ENCODE results near the gene GPR33. TPM values are rescaled to one million over a fixed set of nuclear protein-coding genes. Genes with fewer than 3 reads are reported as not detected.
A peak's percentile ranks its signal among the peaks of the same experiment; 100 is the strongest.
"Not testable (repeated sequence)": the region's sequence is repeated elsewhere in the genome, so short reads cannot be mapped to it uniquely, and the experiment has no call there.

The GPR33 gene
- total RNA-seq, 1 donor from 2014 or later: not detected

DNA sequence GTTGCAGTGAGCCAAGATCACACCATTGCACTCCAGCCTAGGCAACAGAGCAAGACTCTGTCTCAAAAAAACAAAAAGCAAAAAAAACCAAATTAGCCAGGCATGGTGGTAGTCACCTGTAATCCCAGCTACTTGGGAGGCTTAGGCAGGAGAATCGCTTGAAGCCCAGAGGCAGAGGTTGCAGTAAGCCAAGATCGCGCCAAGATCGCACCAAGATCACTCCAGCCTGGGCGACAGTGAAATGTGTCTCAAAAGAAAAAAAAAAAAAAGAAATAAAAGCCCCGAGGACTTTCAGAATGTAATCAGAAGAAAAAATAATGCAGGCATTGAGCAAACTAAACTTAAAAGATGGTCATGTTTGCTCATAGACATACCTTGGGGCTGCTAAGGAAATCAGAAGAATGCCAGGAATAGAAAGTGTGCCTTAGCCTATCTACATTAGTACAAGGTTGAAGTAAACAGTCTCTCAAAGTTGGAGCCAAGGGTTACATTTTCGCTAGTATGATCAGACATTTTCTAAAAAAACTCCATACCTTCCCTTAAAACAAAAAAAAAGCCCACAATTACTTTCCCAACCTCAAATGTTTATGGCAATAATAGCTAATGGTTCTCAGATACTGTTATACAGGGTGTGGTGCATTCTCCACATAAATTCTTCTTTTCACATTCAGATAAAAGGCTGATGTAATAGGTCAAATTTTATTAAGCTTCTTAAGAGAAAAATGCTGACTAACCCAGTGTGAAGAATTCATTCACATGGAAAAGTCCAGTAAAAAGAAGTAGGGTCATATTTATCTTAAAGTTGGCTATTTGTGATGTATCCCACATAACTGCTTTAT, 46.3 kb downstream of the GPR33 start:
- H3K4me3 ChIP-seq (ENCODE audit: low read length in 3 of 3): no peak overlapping the region
- peaks cover 0 to 4% (median 0%) of the 10 kb centered on the region in 3 donors for H3K36me3 ChIP-seq (ENCODE audit: control insufficient read depth in 3 of 3, insufficient read depth in 3 of 3, low read length in 3 of 3)
- no peaks in the 10 kb centered on the region for H3K9me3 ChIP-seq (ENCODE audit: control insufficient read depth in 3 of 3, low read length in 3 of 3)
- no peaks in the 10 kb centered on the region for H3K27me3 ChIP-seq (ENCODE audit: control insufficient read depth in 3 of 3, insufficient read depth in 3 of 3, low read length in 3 of 3)
- no peak overlapping the region for H3K9ac ChIP-seq (ENCODE audit: low read depth in 1 of 3, low read length in 3 of 3)
- H3K4me1 ChIP-seq (ENCODE audit: control insufficient read depth in 3 of 3, insufficient read depth in 3 of 3, low read length in 3 of 3): no peaks in the 10 kb centered on the region
- H3K27ac ChIP-seq (ENCODE audit: low read depth, low read length): no peak overlapping the region

- H3K9me3 ChIP-seq (ENCODE audit: control insufficient read depth in 3 of 3, low read length in 3 of 3): no peaks in the 10 kb centered on the region
- H3K4me3 ChIP-seq (ENCODE audit: low read length in 3 of 3): no peak overlapping the region
- H3K9ac ChIP-seq (ENCODE audit: low read depth in 1 of 3, low read length in 3 of 3): no peak overlapping the region
- peaks cover 0 to 3% (median 3%) of the 10 kb centered on the region in 3 donors for H3K4me1 ChIP-seq (ENCODE audit: control insufficient read depth in 3 of 3, insufficient read depth in 3 of 3, low read length in 3 of 3)
- H3K36me3 ChIP-seq (ENCODE audit: control insufficient read depth in 3 of 3, insufficient read depth in 3 of 3, low read length in 3 of 3): no peaks in the 10 kb centered on the region
- no peak overlapping the region for H3K27ac ChIP-seq (ENCODE audit: low read depth, low read length)
- H3K27me3 ChIP-seq (ENCODE audit: control insufficient read depth in 3 of 3, insufficient read depth in 3 of 3, low read length in 3 of 3): no peaks in the 10 kb centered on the region
Observed at GRCh38 chr14:31440280-31440679, 47.6 kb downstream of the GPR33 start.

DNA sequence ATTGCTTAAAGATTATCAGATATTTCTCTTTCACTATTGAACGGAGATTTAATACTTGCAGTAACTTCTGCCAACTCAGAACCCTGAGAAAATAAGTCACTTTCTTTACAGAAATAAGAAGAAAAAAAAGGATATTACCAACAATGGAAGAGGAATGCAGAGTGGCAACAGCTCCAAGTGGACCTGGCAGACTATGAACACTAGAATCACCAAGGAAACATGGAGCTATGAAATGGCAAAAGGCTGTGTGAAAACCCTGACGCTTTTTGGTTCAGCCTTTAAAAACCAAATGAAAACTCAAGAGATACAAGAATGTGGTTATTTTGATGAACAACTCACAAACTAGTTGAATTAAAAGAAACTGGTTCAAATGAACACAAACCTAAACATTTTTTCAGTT, 48.3 kb downstream of the GPR33 start:
- Histone ChIP-seq H3K4me3 (ENCODE audit: low read length in 3 of 3) (no peak overlapping the region), H3K9me3 (ENCODE audit: control insufficient read depth in 3 of 3, low read length in 3 of 3) (no peaks in the 10 kb centered on the region), H3K4me1 (ENCODE audit: control insufficient read depth in 3 of 3, insufficient read depth in 3 of 3, low read length in 3 of 3) (peaks cover 0 to 3% (median 3%) of the 10 kb centered on the region in 3 donors), H3K27me3 (ENCODE audit: control insufficient read depth in 3 of 3, insufficient read depth in 3 of 3, low read length in 3 of 3) (no peaks in the 10 kb centered on the region), H3K36me3 (ENCODE audit: control insufficient read depth in 3 of 3, insufficient read depth in 3 of 3, low read length in 3 of 3) (no peaks in the 10 kb centered on the region), H3K27ac (ENCODE audit: low read depth, low read length) (no peak overlapping the region), H3K9ac (ENCODE audit: low read depth in 1 of 3, low read length in 3 of 3) (no peak overlapping the region)

- H3K4me3 ChIP-seq (ENCODE audit: low read length in 3 of 3); H3K4me1 ChIP-seq (ENCODE audit: control insufficient read depth in 3 of 3, insufficient read depth in 3 of 3, low read length in 3 of 3); H3K27me3 ChIP-seq (ENCODE audit: control insufficient read depth in 3 of 3, insufficient read depth in 3 of 3, low read length in 3 of 3); H3K9ac ChIP-seq (ENCODE audit: low read depth in 1 of 3, low read length in 3 of 3); H3K27ac ChIP-seq (ENCODE audit: low read depth, low read length); H3K36me3 ChIP-seq (ENCODE audit: control insufficient read depth in 3 of 3, insufficient read depth in 3 of 3, low read length in 3 of 3); H3K9me3 ChIP-seq (ENCODE audit: control insufficient read depth in 3 of 3, low read length in 3 of 3): not testable (repeated sequence)
Observed at GRCh38 chr14:31437045-31437691, 50.7 kb downstream of the GPR33 start.

- Histone ChIP-seq H3K9me3 (ENCODE audit: control insufficient read depth in 3 of 3, low read length in 3 of 3) (no peaks in the 10 kb centered on the region), H3K27ac (ENCODE audit: low read depth, low read length) (peak overlapping the region; percentile 21), H3K4me3 (ENCODE audit: low read length in 3 of 3) (no peak overlapping the region)
Observed at GRCh38 chr14:31435276-31435675, 52.6 kb downstream of the GPR33 start.

More at GRCh38 chr14:31435276-31435675, 52.6 kb downstream of the GPR33 start:
- H3K36me3 ChIP-seq (ENCODE audit: control insufficient read depth in 3 of 3, insufficient read depth in 3 of 3, low read length in 3 of 3): no peaks in the 10 kb centered on the region
- peaks cover 0 to 3% (median 3%) of the 10 kb centered on the region in 3 donors for H3K4me1 ChIP-seq (ENCODE audit: control insufficient read depth in 3 of 3, insufficient read depth in 3 of 3, low read length in 3 of 3)
- no peak overlapping the region for H3K9ac ChIP-seq (ENCODE audit: low read depth in 1 of 3, low read length in 3 of 3)
- H3K27me3 ChIP-seq (ENCODE audit: control insufficient read depth in 3 of 3, insufficient read depth in 3 of 3, low read length in 3 of 3): no peaks in the 10 kb centered on the region

Other genes starting within 250 kb of the GPR33 start
- gene HEATR5A, start 67.5 kb downstream of the GPR33 start, total RNA-seq: 40.7 TPM
- 19.3 TPM for gene DTD2, start 30.5 kb downstream of the GPR33 start, total RNA-seq
- gene NUBPL, start 73.4 kb upstream of the GPR33 start, total RNA-seq: 11.0 TPM